Measurements from ENCODE around the gene SLC35E4. TPM values are rescaled to one million over a fixed set of nuclear protein-coding genes. Genes with fewer than 3 reads are reported as not detected.
A peak's percentile ranks its signal among the peaks of the same experiment; 100 is the strongest.

The SLC35E4 gene
- polyA plus RNA-seq, 3 donors, result 1.8 to 2.0 (median 2.0) TPM

GRCh38 chr22:30643055-30643875 is 7.7 kb downstream of the SLC35E4 start:
- no peak for DNase-seq (ENCODE audit: extremely low read depth in 1 of 11, low read depth in 9 of 11, low spot score in 4 of 11)

DNA sequence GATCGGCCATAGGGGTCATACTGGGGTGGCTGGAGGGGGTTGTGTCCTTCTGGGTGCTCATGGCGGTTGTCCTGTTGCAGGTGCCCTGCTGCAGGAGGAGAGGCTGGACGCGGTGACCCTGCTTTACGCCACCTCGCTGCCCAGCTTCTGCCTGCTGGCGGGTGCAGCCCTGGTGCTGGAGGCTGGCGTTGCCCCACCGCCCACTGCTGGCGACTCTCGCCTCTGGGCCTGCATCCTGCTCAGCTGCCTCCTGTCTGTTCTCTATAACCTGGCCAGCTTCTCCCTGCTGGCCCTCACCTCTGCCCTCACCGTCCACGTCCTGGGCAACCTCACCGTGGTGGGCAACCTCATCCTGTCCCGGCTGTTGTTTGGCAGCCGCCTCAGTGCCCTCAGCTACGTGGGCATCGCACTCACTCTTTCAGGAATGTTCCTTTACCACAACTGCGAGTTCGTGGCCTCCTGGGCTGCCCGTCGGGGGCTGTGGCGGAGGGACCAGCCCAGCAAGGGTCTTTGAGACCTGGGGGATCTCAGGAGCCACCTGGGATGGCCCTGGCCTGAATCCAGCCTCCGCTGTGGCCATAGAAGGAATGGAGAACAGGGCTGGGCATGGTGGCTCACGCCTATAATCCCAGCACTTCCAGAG is 11.1 kb downstream of the SLC35E4 start:
- DNase-seq (ENCODE audit: extremely low read depth in 1 of 11, low read depth in 9 of 11, low spot score in 4 of 11), result no peak

DNA sequence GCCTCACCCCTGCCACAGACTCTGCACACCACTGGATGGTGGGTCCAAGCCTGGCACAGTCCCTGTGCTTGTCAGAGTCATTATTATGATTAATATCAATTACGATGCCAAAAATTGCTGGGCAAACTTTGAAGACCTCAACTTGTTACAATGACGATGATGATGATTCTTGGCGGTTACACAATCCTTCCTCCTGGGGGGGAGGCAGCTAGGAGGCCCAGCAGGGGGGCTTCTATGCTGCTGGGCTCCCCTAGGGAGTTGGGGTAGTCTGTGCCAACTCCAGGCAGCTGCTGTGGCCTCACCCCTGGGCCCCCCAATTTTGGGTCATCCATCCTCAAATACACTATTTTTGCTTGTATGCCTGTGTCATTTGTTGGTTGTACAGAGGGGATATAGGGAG is 12.0 kb downstream of the SLC35E4 start:
- DNase-seq (ENCODE audit: extremely low read depth in 1 of 11, low read depth in 9 of 11, low spot score in 4 of 11), result no peak

DNA sequence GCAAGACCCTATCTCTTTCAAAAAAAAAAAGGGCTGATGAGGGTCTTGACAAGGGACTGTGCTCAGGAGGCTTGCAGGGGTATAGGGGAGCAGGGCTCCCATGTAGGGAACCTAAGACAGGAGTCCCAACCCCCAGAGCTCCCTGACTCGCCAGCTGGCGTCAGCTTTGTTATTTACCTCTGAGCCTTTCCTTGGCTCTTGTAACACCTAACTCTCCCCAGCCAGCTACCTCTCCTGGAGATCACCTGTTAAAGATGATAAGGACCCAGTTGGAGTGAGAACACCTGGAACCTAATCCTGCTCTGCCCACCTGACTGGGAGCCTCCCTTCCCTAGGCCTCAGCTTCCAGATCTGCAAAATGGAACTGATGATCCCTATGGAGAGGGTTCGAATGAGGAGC is 13.2 kb downstream of the SLC35E4 start:
- no peak for DNase-seq (ENCODE audit: extremely low read depth in 1 of 11, low read depth in 9 of 11, low spot score in 4 of 11)

- no peak for DNase-seq (ENCODE audit: extremely low read depth in 1 of 11, low read depth in 9 of 11, low spot score in 4 of 11)
Measured at GRCh38 chr22:30649430-30650007, 13.9 kb downstream of the SLC35E4 start.

- no peak for DNase-seq (ENCODE audit: extremely low read depth in 1 of 11, low read depth in 9 of 11, low spot score in 4 of 11)
Measured at GRCh38 chr22:30650508-30651116, 15.0 kb downstream of the SLC35E4 start.

- no peak for DNase-seq (ENCODE audit: extremely low read depth in 1 of 11, low read depth in 9 of 11, low spot score in 4 of 11)
Measured at GRCh38 chr22:30652852-30653251, 17.3 kb downstream of the SLC35E4 start.

DNA sequence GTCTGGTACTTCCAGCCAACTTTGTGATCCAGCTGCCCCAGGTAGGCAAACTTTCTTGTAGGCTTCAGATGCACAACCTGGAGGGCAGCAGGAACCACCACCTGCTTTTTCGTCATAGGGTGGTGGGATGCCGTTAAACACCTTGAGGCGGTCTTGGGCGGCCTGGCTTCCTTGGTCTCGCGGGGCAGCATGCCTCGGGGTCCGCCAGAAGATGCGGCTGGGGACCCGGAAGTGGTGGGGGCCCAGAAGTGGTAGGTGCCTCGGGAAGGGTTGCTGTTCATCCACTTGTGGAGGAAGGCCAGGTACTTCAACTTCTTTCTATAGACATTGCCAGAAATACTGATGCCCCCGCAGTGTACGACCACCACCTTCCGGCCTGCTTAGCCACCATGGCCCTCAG is 18.8 kb downstream of the SLC35E4 start:
- no peak for DNase-seq (ENCODE audit: extremely low read depth in 1 of 11, low read depth in 9 of 11, low spot score in 4 of 11)

GRCh38 chr22:30655532-30655931 is 20.0 kb downstream of the SLC35E4 start:
- no peak for DNase-seq (ENCODE audit: extremely low read depth in 1 of 11, low read depth in 9 of 11, low spot score in 4 of 11)

DNA sequence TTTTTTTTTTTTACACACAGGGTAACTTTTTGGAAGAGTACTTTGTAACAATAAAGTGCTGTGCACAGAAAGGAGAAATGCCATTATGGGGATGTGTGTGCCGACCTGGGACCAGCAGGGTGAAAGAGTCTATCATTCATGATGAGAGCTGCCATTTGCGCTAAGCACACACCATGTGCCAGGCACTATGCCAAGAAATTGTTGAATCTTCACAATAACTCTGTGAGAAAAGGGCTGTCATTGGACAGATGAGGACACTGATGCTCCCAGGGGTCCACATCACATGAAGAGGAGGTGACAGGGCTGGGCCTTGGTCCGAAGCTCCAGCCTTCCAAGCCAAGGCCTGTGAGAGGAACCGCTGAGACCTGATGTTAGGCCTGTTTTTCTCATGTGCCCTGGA is 26.5 kb downstream of the SLC35E4 start:
- DNase-seq (ENCODE audit: extremely low read depth in 1 of 11, low read depth in 9 of 11, low spot score in 4 of 11), result no peak

DNA sequence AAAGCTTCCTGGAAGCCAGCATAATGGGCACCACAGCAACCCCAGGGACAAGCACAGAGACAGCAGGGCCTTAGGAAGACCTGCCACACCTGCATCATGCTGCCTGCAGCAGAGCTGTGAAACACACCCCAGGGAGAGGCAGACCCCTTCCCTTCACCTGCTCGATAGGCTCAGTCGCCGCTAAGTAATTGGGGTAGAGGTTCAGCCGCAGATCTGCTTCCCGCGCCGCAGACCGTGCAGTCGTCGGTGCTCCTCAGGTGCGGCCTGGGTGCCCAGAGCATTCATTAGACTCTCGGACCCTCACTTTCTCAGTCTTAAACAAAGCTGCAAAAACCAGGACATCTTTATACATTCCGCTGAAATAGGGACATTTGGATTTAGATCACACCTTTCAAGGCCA is 29.2 kb downstream of the SLC35E4 start:
- DNase-seq (ENCODE audit: extremely low read depth in 1 of 11, low read depth in 9 of 11, low spot score in 4 of 11), result no peak

GRCh38 chr22:30665266-30665665 is 29.7 kb downstream of the SLC35E4 start:
- DNase-seq (ENCODE audit: extremely low read depth in 1 of 11, low read depth in 9 of 11, low spot score in 4 of 11), result no peak

DNA sequence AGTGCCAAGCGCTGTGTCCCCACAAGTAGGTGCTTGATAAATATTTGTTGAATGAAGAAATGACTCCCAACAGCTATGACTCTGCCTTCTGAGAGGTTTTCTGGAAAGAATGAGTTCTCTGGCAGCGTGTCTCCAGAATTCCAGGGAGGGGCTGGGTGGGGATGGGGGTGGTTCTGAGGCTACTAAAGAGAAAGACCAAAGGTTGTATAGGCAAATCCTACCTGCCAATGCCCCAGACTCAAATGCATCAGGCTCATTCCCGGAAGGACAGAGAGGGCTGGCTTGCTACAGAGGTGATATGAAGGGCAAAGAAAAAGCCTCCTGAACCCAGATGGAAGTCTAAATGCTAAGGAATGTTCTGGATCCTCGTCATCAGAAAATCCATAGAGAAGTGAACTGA is 30.2 kb downstream of the SLC35E4 start:
- DNase-seq (ENCODE audit: extremely low read depth in 1 of 11, low read depth in 9 of 11, low spot score in 4 of 11), result no peak

DNA sequence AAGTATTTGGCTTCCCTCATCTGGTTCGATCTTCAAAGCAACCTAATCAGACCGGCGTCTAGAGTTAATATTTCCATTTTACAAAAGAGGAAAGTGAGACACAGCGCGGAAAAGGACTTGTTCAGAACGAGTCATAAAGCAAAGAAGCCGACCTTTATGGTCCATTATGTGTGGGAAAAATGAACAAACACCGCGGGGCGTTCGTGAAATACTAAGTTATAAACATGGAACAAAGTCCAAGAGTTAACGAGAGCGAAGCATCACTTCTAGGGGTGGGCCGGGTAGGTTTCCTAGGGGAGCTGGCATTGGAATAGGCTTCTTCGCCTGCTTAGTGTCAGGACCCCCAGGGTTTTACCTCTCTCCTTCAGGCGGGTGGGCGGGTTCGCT is 31.5 kb downstream of the SLC35E4 start:
- DNase-seq (ENCODE audit: extremely low read depth in 1 of 11, low read depth in 9 of 11, low spot score in 4 of 11), result peak in 1 of 11 donors; percentile 11

- peak; percentile 67 to 89 (median 84) for DNase-seq (ENCODE audit: extremely low read depth in 1 of 11, low read depth in 9 of 11, low spot score in 4 of 11)
Measured at GRCh38 chr22:30667494-30668385, 32.2 kb downstream of the SLC35E4 start, which contains the start of gene DUSP18. DUSP18 (minus strand) TSS chr22:30667875; CDS start chr22:30664003, 3,872 bp downstream.

GRCh38 chr22:30668386-30668710 is 32.8 kb downstream of the SLC35E4 start:
- no peak for DNase-seq (ENCODE audit: extremely low read depth in 1 of 11, low read depth in 9 of 11, low spot score in 4 of 11)

- DNase-seq (ENCODE audit: extremely low read depth in 1 of 11, low read depth in 9 of 11, low spot score in 4 of 11), result no peak
Measured at GRCh38 chr22:30671071-30671470, 35.5 kb downstream of the SLC35E4 start.

DNA sequence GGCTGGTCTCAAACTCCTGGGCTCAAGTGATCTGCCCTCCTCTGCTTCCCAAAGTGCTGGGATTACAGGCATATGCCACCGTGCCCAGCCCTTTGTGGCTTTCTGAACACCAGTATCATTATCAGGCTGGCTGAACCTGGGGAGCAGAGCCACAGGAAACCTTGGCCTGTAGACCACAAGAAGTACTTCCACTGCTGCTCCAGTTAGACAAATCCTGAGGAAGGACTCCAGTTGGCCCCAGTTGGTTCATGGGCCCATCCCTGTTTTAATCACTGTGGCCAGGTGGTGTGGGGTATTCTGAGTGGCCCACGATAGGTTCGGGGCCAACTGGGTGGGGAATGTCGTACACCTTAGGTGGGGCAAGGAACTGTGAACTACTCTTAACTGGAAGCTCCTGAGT is 37.6 kb downstream of the SLC35E4 start:
- no peak for DNase-seq (ENCODE audit: extremely low read depth in 1 of 11, low read depth in 9 of 11, low spot score in 4 of 11)

- no peak for DNase-seq (ENCODE audit: extremely low read depth in 1 of 11, low read depth in 9 of 11, low spot score in 4 of 11)
Measured at GRCh38 chr22:30674482-30674881, 38.9 kb downstream of the SLC35E4 start.
